Amniotic epithelial cell (primary cell): ENCODE measurements around the gene ATP2A1.
"Not testable (repeated sequence)": the region's sequence is repeated elsewhere in the genome, so short reads cannot be mapped to it uniquely, and the experiment has no call there.

ENCODE experiments used
- DNase-seq: peaks from one replicate; pipeline ENCODE4 v3.0.0-alpha.2; 2010; ENCODE audit warnings: low read depth

Gene ATP2A1

GRCh38 chr16:28881565-28881964, 3.3 kb downstream of the ATP2A1 start:
- not testable (repeated sequence) for DNase-seq

GRCh38 chr16:28882551-28883160, 4.4 kb downstream of the ATP2A1 start:
- DNase-seq: no peak

- no peak for DNase-seq
Observed at GRCh38 chr16:28883221-28883996, 5.1 kb downstream of the ATP2A1 start.

- no peak for DNase-seq
Observed at GRCh38 chr16:28884045-28884444, 5.8 kb downstream of the ATP2A1 start.

GRCh38 chr16:28886945-28887344, 8.7 kb downstream of the ATP2A1 start:
- DNase-seq: no peak

- not testable (repeated sequence) for DNase-seq
Observed at GRCh38 chr16:28890355-28890754, 12.1 kb downstream of the ATP2A1 start.

- no peak for DNase-seq
Observed at GRCh38 chr16:28891964-28892890, 13.9 kb downstream of the ATP2A1 start.

GRCh38 chr16:28893291-28893690, 15.0 kb downstream of the ATP2A1 start:
- DNase-seq: no peak

GRCh38 chr16:28895609-28896008, 17.3 kb downstream of the ATP2A1 start:
- no peak for DNase-seq

GRCh38 chr16:28897826-28898225, 19.5 kb downstream of the ATP2A1 start:
- DNase-seq: no peak

GRCh38 chr16:28898266-28898665, 20.0 kb downstream of the ATP2A1 start:
- no peak for DNase-seq

GRCh38 chr16:28898942-28899341, 20.7 kb downstream of the ATP2A1 start:
- no peak for DNase-seq

GRCh38 chr16:28899882-28900590, 21.7 kb downstream of the ATP2A1 start:
- DNase-seq: no peak

GRCh38 chr16:28900601-28901000, 22.3 kb downstream of the ATP2A1 start:
- no peak for DNase-seq

- no peak for DNase-seq
Observed at GRCh38 chr16:28901862-28902261, 23.6 kb downstream of the ATP2A1 start.

GRCh38 chr16:28902909-28903308, 24.6 kb downstream of the ATP2A1 start:
- no peak for DNase-seq

- no peak for DNase-seq
Observed at GRCh38 chr16:28903344-28904042, 25.2 kb downstream of the ATP2A1 start.

GRCh38 chr16:28904363-28904762, 26.1 kb downstream of the ATP2A1 start:
- no peak for DNase-seq

GRCh38 chr16:28904828-28905227, 26.5 kb downstream of the ATP2A1 start:
- no peak for DNase-seq

- no peak for DNase-seq
Observed at GRCh38 chr16:28905229-28905754, 27.0 kb downstream of the ATP2A1 start.

GRCh38 chr16:28905800-28906372, 27.6 kb downstream of the ATP2A1 start:
- no peak for DNase-seq
